Erythroblast (primary cell): Measurements from ENCODE around the gene TRIM50.

Experiments used
- GATA1 ChIP-seq: IDR thresholded peaks from 2 replicates; pipeline ENCODE4 v1.6.1; 2011; ENCODE audit warnings: low read depth, mild to moderate bottlenecking, control low read depth, low read length, moderate library complexity
- POLR2A ChIP-seq: IDR thresholded peaks from 2 replicates; pipeline ENCODE4 v1.6.1; 2011; ENCODE audit warnings: mild to moderate bottlenecking, low read length

GRCh38 chr7:73350306-73351068 is 22.6 kb upstream of the TRIM50 start:
- TF ChIP-seq POLR2A, result no peak
- no peak for TF ChIP-seq GATA1
